Tibial nerve (tissue), 4 donors: Measurements from ENCODE around the gene SUGCT. TPM values are rescaled to one million over a fixed set of nuclear protein-coding genes. Genes with fewer than 3 reads are reported as not detected.

ENCODE experiments used
- DNase-seq, 2 donors: peaks; one replicate each; pipeline ENCODE4 v3.0.0-alpha.2; 2019; ENCODE audit warnings: low spot score in 2 of 2
- H3K27ac ChIP-seq, 4 donors: fragments of 200-600 bp; sonication (generic) in 3 of 4; one replicate each; pipeline ENCODE4 v1.5.1; 2017 to 2019; ENCODE audit warnings: mild to moderate bottlenecking in 1 of 4
- H3K27me3 ChIP-seq, 2 donors: fragments of 200-600 bp; sonication (generic) in 1 of 2; one replicate each; pipeline versions ENCODE4 v1.5.1 to v1.6.0; 2017 to 2019
- H3K36me3 ChIP-seq, 3 donors: fragments of 200-600 bp; sonication (generic); one replicate each; pipeline ENCODE4 v1.5.1; 2018 to 2019
- H3K4me1 ChIP-seq, 4 donors: fragments of 200-600 bp; sonication (generic) in 3 of 4; one replicate each; pipeline ENCODE4 v1.5.1; 2017 to 2019
- H3K4me3 ChIP-seq, 4 donors: fragments of 200-600 bp; sonication (generic) in 3 of 4; one replicate each; pipeline ENCODE4 v1.5.1; 2017 to 2019; ENCODE audit warnings: mild to moderate bottlenecking in 1 of 4, moderate library complexity in 1 of 4
- H3K9me3 ChIP-seq, 4 donors: fragments of 200-600 bp; sonication (generic) in 3 of 4; one replicate each; pipeline ENCODE4 v1.5.1; 2017 to 2019
- EP300 ChIP-seq, 2 donors: sonication (generic); formaldehyde crosslinking; IDR thresholded peaks; one replicate each; pipeline ENCODE4 v1.6.1; 2017; ENCODE audit warnings: antibody characterized with exemption in 2 of 2, mild to moderate bottlenecking in 1 of 2
- POLR2A ChIP-seq, 2 donors: fragments of 450-650 bp; IDR thresholded peaks; one replicate each; pipeline ENCODE4 v1.6.1; 2017; ENCODE audit warnings: antibody characterized with exemption in 2 of 2, mild to moderate bottlenecking in 2 of 2, moderate library complexity in 2 of 2
- WGBS, 2 donors: methylation state at CpG; one replicate each; pipeline ENCODE4 v1.1.5; 2018; 5-methylcytosine and 5-hydroxymethylcytosine counted together
- total RNA-seq, 4 donors: library from RNA; depleted of rRNA; stranded (reverse); fragments of >200 nt; gene quantifications; one replicate each; pipeline ENCODE4 v1.1.0, GENCODE V29; 2016
- TF ChIP-seq, protein P1 (sequence below), 5 experiments: fragments of 200-600 bp in 3 of 5; fragments of 450-650 bp in 2 of 5; sonication (generic) in 3 of 5; IDR thresholded peaks; one replicate each; pipeline ENCODE4 v1.5.1; 2016 to 2019; ENCODE audit warnings: antibody characterized with exemption in 5 of 5, mild to moderate bottlenecking in 3 of 5, moderate library complexity in 2 of 5

The SUGCT gene
- total RNA-seq, 4 donors from 2014 or later, result 2.7 to 20.8 (median 6.2) TPM

GRCh38 chr7:40891232-40891631, 756.4 kb downstream of the SUGCT start:
- peaks cover 0 to 42% (median 7%) of the 10 kb centered on the region in 4 donors for H3K9me3 ChIP-seq
- no peaks in the 10 kb centered on the region for H3K36me3 ChIP-seq
- no peak overlapping the region for H3K4me3 ChIP-seq
- no peaks in the 10 kb centered on the region for H3K27me3 ChIP-seq
- 89 to 94% methylated on average over 2 of the region's 2 CpGs for WGBS, 2 donors
- DNase-seq, result no peak
- H3K4me1 ChIP-seq, result no peaks in the 10 kb centered on the region
- TF ChIP-seq POLR2A (IDR thresholded peaks at IDR 0.05) (no peak), EP300 (IDR thresholded peaks at IDR 0.05) (no peak)
- TF ChIP-seq, protein P1, sequence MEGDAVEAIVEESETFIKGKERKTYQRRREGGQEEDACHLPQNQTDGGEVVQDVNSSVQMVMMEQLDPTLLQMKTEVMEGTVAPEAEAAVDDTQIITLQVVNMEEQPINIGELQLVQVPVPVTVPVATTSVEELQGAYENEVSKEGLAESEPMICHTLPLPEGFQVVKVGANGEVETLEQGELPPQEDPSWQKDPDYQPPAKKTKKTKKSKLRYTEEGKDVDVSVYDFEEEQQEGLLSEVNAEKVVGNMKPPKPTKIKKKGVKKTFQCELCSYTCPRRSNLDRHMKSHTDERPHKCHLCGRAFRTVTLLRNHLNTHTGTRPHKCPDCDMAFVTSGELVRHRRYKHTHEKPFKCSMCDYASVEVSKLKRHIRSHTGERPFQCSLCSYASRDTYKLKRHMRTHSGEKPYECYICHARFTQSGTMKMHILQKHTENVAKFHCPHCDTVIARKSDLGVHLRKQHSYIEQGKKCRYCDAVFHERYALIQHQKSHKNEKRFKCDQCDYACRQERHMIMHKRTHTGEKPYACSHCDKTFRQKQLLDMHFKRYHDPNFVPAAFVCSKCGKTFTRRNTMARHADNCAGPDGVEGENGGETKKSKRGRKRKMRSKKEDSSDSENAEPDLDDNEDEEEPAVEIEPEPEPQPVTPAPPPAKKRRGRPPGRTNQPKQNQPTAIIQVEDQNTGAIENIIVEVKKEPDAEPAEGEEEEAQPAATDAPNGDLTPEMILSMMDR (IDR thresholded peaks at IDR 0.05), result no peak
- H3K27ac ChIP-seq, result no peak overlapping the region

GRCh38 chr7:40899151-40899550, 764.3 kb downstream of the SUGCT start:
- WGBS, 2 donors, result 84 to 87% methylated on average over 15 of the region's 15 CpGs
- no peak overlapping the region for H3K4me3 ChIP-seq

DNA sequence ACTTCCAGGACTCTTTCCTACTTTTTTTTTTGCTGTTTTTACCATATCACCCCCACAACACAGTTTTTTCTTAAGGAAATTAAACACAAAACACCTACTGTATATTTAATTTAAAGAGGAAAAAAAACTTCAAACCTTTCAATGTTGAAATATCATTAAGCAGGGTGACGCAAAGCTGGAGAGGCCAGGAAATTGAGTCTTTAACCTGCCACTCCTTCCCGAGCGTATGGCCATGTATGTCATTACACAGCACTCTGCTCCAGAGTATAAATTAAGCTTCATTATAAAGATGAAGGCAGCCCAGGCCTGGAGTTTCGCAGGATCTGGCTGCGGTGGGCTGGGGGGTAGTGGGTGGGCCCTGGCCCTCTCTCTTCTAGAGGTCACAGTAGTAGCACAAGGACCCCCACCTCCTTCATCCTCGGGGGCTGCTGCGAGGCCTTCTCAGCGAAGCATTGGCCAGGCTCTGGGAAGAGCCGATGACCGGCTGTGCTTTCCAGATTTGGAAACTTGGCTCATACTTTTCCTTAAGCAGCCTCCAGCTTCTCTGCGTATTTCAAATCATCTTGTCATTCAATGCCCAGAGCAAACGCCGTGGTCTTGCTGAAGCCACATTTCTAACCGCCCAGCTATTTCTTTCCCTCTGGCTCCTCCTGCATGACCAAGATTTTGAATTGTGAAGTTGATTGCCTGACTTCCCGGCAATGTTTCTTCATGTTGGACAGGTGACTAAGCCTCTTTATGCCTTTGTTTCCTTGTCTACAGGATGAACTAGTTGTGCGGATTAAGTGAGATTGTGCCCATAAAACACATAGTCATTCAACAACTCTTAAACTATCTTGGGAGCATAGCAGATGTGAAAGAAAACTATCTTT, 765.1 kb downstream of the SUGCT start:
- H3K27me3 ChIP-seq, result no peaks in the 10 kb centered on the region
- peaks cover 0 to 29% (median 2%) of the 10 kb centered on the region in 4 donors for H3K9me3 ChIP-seq
- H3K4me3 ChIP-seq, result no peak overlapping the region
- no peak for TF ChIP-seq EP300 (IDR thresholded peaks at IDR 0.05)
- TF ChIP-seq, protein P1 (IDR thresholded peaks at IDR 0.05), result no peak
- no peak for TF ChIP-seq POLR2A (IDR thresholded peaks at IDR 0.05)
- H3K27ac ChIP-seq, result no peak overlapping the region
- DNase-seq, result no peak
- H3K4me1 ChIP-seq, result no peaks in the 10 kb centered on the region
- H3K36me3 ChIP-seq, result no peaks in the 10 kb centered on the region
- 82 to 89% methylated on average over 16 of the region's 16 CpGs for WGBS, 2 donors

More at GRCh38 chr7:40899151-40899550, 764.3 kb downstream of the SUGCT start:
- TF ChIP-seq EP300 (IDR thresholded peaks at IDR 0.05), result no peak
- Histone ChIP-seq H3K9me3 (peaks cover 0 to 29% (median 2%) of the 10 kb centered on the region in 4 donors), H3K27ac (no peak overlapping the region), H3K36me3 (no peaks in the 10 kb centered on the region), H3K27me3 (no peaks in the 10 kb centered on the region), H3K4me1 (no peaks in the 10 kb centered on the region)
- DNase-seq, result no peak

GRCh38 chr7:40903872-40904271, 769.1 kb downstream of the SUGCT start:
- Histone ChIP-seq H3K27me3 (no peaks in the 10 kb centered on the region), H3K9me3 (no peaks in the 10 kb centered on the region), H3K27ac (no peak overlapping the region), H3K4me1 (no peaks in the 10 kb centered on the region), H3K4me3 (no peak overlapping the region), H3K36me3 (no peaks in the 10 kb centered on the region)
- WGBS, 2 donors, result 71 to 78% methylated on average over 10 of the region's 10 CpGs
- no peak for DNase-seq
- TF ChIP-seq EP300 (IDR thresholded peaks at IDR 0.05) (no peak), POLR2A (IDR thresholded peaks at IDR 0.05) (no peak)
- TF ChIP-seq, protein P1 (IDR thresholded peaks at IDR 0.05), result no peak

DNA sequence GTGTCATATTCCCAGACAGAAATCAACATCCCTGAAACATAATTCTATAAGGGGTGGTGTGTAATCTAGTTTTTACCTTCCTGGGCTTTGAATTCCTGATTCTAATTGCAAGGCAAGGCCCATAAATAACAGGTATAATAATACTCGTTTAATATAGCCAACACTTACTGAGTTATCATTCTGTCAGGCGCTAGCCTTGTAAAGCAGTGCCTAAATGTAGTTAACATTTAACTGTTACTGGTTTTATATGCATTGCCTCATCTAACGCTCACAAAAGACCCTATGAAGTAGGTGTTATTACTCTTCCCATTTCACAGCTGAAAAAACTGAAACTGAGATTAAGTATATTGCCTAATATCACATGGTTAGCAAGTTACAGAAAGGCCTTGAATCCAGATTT, 772.5 kb downstream of the SUGCT start:
- H3K27ac ChIP-seq, result no peak overlapping the region
- no peak for DNase-seq
- no peak overlapping the region for H3K4me3 ChIP-seq
- 86 to 92% methylated on average over 3 of the region's 3 CpGs for WGBS, 2 donors
- H3K4me1 ChIP-seq, result no peaks in the 10 kb centered on the region
- H3K27me3 ChIP-seq, result no peaks in the 10 kb centered on the region
- H3K9me3 ChIP-seq, result no peaks in the 10 kb centered on the region
- no peaks in the 10 kb centered on the region for H3K36me3 ChIP-seq
- no peak for TF ChIP-seq EP300 (IDR thresholded peaks at IDR 0.05)
- TF ChIP-seq, protein P1 (IDR thresholded peaks at IDR 0.05), result no peak
- TF ChIP-seq POLR2A (IDR thresholded peaks at IDR 0.05), result no peak
